ENCODE data around the gene CSRNP3. TPM values are rescaled to one million over a fixed set of nuclear protein-coding genes. Genes with fewer than 3 reads are reported as not detected.

Gene CSRNP3
- total RNA-seq, 4 donors from 2014 or later, result 0.12 to 1.5 (median 0.93) TPM

GRCh38 chr2:165479856-165480255, 10.4 kb downstream of the CSRNP3 start:
- DNase-seq (ENCODE audit: low spot score) (no peak), ATAC-seq (ENCODE audit: low FRiP score) (no peak)
- TF ChIP-seq CTCF (IDR thresholded peaks at IDR 0.05), result no peak

- ATAC-seq (ENCODE audit: low FRiP score) (no peak), DNase-seq (ENCODE audit: low spot score) (no peak)
- no peak for TF ChIP-seq CTCF (IDR thresholded peaks at IDR 0.05)
These were observed 25.1 kb downstream of the CSRNP3 start for GRCh38 chr2:165494573-165494972.

- no peak for TF ChIP-seq CTCF (IDR thresholded peaks at IDR 0.05)
- ATAC-seq (ENCODE audit: low FRiP score) (no peak), DNase-seq (ENCODE audit: low spot score) (no peak)
These were observed 28.3 kb downstream of the CSRNP3 start for GRCh38 chr2:165497659-165498317.

GRCh38 chr2:165499131-165499530, 29.6 kb downstream of the CSRNP3 start:
- TF ChIP-seq CTCF (IDR thresholded peaks at IDR 0.05), result no peak
- no peak for ATAC-seq (ENCODE audit: low FRiP score)
- DNase-seq (ENCODE audit: low spot score), result no peak

- DNase-seq (ENCODE audit: low spot score) (no peak), ATAC-seq (ENCODE audit: low FRiP score) (no peak)
- no peak for TF ChIP-seq CTCF (IDR thresholded peaks at IDR 0.05)
These were observed 30.5 kb downstream of the CSRNP3 start for GRCh38 chr2:165500001-165500400.

GRCh38 chr2:165500816-165501215, 31.3 kb downstream of the CSRNP3 start:
- DNase-seq (ENCODE audit: low spot score), result no peak
- no peak for ATAC-seq (ENCODE audit: low FRiP score)
- no peak for TF ChIP-seq CTCF (IDR thresholded peaks at IDR 0.05)

- TF ChIP-seq CTCF (IDR thresholded peaks at IDR 0.05), result no peak
- no peak for ATAC-seq (ENCODE audit: low FRiP score)
- no peak for DNase-seq (ENCODE audit: low spot score)
These were observed 36.0 kb downstream of the CSRNP3 start for GRCh38 chr2:165505514-165505913.
